Progenitor cell of endocrine pancreas (in vitro differentiated cells): ENCODE data around the gene RAD51B. TPM values are rescaled to one million over a fixed set of nuclear protein-coding genes. Genes with fewer than 3 reads are reported as not detected.

Source experiments
- DNase-seq: peaks from one replicate; pipeline ENCODE4 v3.0.0; 2021; ENCODE audit warnings: low spot score; ENCODE audit not compliant: unreplicated experiment
- H3K27ac Mint-ChIP-seq: 2 replicates; pipeline ENCODE4 v1.8.0; 2021; ENCODE audit warnings: mild to moderate bottlenecking, moderate library complexity, mixed read lengths
- H3K27me3 Mint-ChIP-seq: 2 replicates; pipeline ENCODE4 v1.8.0; 2021; ENCODE audit warnings: mixed read lengths
- H3K36me3 Mint-ChIP-seq: 2 replicates; pipeline ENCODE4 v1.8.0; 2022; ENCODE audit warnings: mixed read lengths; ENCODE audit not compliant: insufficient read depth
- H3K4me1 Mint-ChIP-seq: 2 replicates; pipeline ENCODE4 v1.8.0; 2021; ENCODE audit warnings: low read depth, mixed read lengths
- H3K4me3 Mint-ChIP-seq: 2 replicates; pipeline ENCODE4 v1.8.0; 2021; ENCODE audit warnings: low read depth, mild to moderate bottlenecking, moderate library complexity, mixed read lengths
- H3K9me3 Mint-ChIP-seq: 2 replicates; pipeline ENCODE4 v1.8.0; 2021; ENCODE audit warnings: low read depth, mixed read lengths
- total RNA-seq: library from RNA; stranded (reverse); gene quantifications from 2 replicates; pipeline ENCODE4 v1.2.1, GENCODE V29; 2021
- TF ChIP-seq, protein P1 (sequence below): fragments of 200-600 bp; sonication (generic); IDR thresholded peaks from one replicate; pipeline ENCODE4 v1.5.0; 2021; ENCODE audit warnings: antibody characterized with exemption, mild to moderate bottlenecking; ENCODE audit not compliant: unreplicated experiment

Gene RAD51B
- total RNA-seq, 1 donor from 2014 or later = 24.7 TPM

DNA sequence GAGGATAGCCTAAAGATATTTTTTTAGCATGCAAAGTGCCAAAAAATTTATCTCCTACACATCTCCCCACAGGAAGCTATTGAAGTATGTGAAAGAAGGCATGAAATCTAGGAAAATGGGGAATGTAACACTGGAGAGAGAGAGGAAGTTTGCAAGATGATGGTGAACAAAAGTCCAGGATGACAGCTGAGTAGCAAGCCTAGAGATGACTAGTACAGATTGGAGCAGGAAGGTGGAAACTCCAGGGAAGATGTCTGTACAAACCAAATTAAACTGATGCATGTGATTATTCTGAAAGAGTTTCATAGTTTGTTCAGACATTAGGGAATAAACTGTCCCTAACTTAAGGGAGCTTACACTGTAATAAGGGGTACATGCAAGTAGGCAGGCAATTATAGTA lies 99.3 kb downstream of the RAD51B start:
- no peaks in the 10 kb centered on the region for H3K36me3 Mint-ChIP-seq

DNA sequence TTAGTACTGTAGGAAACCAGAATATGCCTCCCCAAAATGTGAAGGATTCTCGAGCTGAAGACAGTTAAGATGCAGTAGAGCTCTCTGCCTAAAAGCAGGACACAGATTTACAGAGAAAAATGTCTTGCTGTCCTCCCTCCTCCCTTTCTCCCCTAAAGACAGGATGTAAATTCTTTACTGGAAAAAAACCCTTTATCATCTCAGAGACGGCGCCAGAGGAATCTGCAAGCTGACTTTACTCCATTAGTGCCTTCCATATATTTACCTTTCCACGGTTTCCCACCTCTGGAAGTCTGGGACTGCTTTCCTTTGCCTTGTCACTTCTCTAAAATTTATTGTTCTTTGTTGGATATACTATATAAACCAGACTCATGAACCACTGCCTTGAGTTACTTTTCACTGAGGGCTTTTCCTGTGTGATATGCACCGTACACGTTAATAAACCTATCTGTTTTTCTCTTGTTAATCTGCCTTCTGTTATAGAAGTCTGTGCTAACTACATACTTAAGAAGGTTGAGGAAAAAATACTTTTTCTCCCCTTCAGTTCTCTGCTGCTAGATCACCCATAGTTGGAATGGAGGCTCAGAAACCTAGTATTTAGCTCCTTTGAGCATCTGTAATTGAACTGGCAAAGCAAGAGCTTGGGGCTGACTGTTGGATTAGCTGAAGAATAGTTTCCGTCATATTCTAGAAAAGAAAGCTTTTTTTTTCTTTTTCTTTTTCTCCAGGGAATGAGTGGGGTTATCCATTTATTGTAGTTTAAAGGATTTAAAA lies 99.9 kb downstream of the RAD51B start:
- TF ChIP-seq, protein P1, sequence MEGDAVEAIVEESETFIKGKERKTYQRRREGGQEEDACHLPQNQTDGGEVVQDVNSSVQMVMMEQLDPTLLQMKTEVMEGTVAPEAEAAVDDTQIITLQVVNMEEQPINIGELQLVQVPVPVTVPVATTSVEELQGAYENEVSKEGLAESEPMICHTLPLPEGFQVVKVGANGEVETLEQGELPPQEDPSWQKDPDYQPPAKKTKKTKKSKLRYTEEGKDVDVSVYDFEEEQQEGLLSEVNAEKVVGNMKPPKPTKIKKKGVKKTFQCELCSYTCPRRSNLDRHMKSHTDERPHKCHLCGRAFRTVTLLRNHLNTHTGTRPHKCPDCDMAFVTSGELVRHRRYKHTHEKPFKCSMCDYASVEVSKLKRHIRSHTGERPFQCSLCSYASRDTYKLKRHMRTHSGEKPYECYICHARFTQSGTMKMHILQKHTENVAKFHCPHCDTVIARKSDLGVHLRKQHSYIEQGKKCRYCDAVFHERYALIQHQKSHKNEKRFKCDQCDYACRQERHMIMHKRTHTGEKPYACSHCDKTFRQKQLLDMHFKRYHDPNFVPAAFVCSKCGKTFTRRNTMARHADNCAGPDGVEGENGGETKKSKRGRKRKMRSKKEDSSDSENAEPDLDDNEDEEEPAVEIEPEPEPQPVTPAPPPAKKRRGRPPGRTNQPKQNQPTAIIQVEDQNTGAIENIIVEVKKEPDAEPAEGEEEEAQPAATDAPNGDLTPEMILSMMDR = no peak
- peaks cover 5% of the 10 kb centered on the region for H3K9me3 Mint-ChIP-seq
- H3K36me3 Mint-ChIP-seq = peaks cover 3% of the 10 kb centered on the region
- no peak for DNase-seq
- no peaks in the 10 kb centered on the region for H3K27me3 Mint-ChIP-seq
- H3K27ac Mint-ChIP-seq = no peak overlapping the region
- H3K4me1 Mint-ChIP-seq = peaks cover 5% of the 10 kb centered on the region
- no peak overlapping the region for H3K4me3 Mint-ChIP-seq

More for the DNA sequence above, 99.3 kb downstream of the RAD51B start:
- TF ChIP-seq, protein P1 = no peak
- DNase-seq = no peak
- Mint-ChIP-seq H3K9me3 (no peaks in the 10 kb centered on the region), H3K27ac (no peak overlapping the region), H3K27me3 (no peaks in the 10 kb centered on the region), H3K4me1 (peaks cover 5% of the 10 kb centered on the region), H3K4me3 (no peak overlapping the region)

DNA sequence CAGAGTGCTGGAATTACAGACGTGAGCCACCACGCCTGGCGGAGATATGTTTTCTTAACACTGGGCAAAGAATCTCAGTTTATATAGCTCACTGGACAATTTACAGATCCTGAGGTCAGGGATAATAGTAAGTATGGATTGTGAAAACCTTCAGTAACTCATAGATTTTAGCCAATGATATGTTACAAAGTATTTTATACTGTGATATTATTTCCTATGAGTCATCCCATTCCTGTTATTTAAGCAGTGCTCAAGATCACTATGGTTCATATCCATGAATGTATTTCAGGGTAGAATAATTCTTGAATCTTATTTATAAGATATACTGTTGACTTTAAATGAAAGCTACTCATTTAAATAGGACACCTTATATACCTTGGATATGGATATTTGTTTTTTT lies 107.2 kb downstream of the RAD51B start:
- Mint-ChIP-seq H3K27me3 (no peaks in the 10 kb centered on the region), H3K36me3 (peaks cover 20% of the 10 kb centered on the region), H3K4me1 (no peaks in the 10 kb centered on the region), H3K9me3 (peaks cover 43% of the 10 kb centered on the region), H3K27ac (no peak overlapping the region), H3K4me3 (no peak overlapping the region)
- TF ChIP-seq, protein P1 = no peak
- no peak for DNase-seq

DNA sequence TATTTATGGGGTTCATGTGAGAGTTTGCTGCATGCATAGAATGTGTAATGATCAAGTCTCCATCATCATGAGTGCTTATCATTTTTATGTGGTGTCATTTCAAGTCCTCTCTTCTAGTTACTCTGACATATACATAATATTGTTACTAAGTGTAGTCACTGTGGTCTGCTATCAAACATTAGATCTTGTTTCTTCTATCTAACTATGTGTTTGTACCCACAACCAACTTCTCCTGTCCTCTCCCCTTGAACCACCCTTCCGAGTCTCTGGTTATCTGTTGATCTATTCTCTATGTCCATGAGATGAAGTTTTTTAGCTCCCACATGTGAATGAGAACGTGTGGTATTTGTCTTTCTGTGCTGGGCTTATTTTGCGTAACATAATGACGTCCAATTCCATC lies 107.7 kb downstream of the RAD51B start:
- TF ChIP-seq, protein P1 = no peak
- DNase-seq = no peak
- Mint-ChIP-seq H3K4me1 (no peaks in the 10 kb centered on the region), H3K9me3 (peaks cover 43% of the 10 kb centered on the region), H3K27me3 (no peaks in the 10 kb centered on the region), H3K36me3 (peaks cover 20% of the 10 kb centered on the region), H3K4me3 (no peak overlapping the region), H3K27ac (no peak overlapping the region)

DNA sequence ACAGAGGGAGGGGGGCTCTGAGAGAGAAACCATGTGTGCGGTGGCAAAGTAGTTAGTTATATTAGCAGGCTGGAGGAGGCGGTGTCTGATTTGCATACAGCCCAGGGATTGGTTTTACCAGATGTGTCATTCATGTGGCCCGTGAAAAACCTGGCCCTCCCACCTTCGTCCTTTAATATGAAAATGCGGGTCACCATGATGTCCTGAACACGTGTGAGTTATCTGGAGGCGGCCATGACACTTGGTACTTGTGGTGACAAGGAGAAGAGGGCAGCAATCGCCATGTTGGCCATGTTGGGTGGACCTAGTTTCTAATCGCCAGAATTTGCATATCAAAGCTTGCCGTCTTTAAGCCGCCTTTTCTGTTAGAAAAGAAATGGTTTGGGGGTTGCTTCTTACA lies 108.8 kb downstream of the RAD51B start:
- H3K4me1 Mint-ChIP-seq = no peaks in the 10 kb centered on the region
- peaks cover 43% of the 10 kb centered on the region for H3K9me3 Mint-ChIP-seq
- H3K27me3 Mint-ChIP-seq = no peaks in the 10 kb centered on the region
- no peak overlapping the region for H3K27ac Mint-ChIP-seq
- H3K4me3 Mint-ChIP-seq = no peak overlapping the region
- peaks cover 20% of the 10 kb centered on the region for H3K36me3 Mint-ChIP-seq
- DNase-seq = no peak
- TF ChIP-seq, protein P1 = no peak
